Measurements from ENCODE around the gene BMERB1. TPM values are rescaled to one million over a fixed set of nuclear protein-coding genes. Genes with fewer than 3 reads are reported as not detected.

The BMERB1 gene
- total RNA-seq, 2 experiments from 2014 or later: 0.85 to 0.98 TPM

- ChIA-PET CTCF (no interaction called here), POLR2A (no interaction called here)
- no peak overlapping the region for H3K27ac ChIP-seq (ENCODE audit: low read depth in 1 of 2, low read length in 2 of 2)
- Mint-ChIP-seq H3K4me1 (ENCODE audit: low read depth) (no peaks in the 10 kb centered on the region), H3K9me3 (no peaks in the 10 kb centered on the region), H3K27ac (no peak overlapping the region), H3K27me3 (no peaks in the 10 kb centered on the region), H3K36me3 (ENCODE audit: low read depth) (no peaks in the 10 kb centered on the region), H3K4me3 (no peak overlapping the region)
- ATAC-seq (ENCODE audit: poor library complexity) (no peak), DNase-seq (no peak)
- H3K4me3 ChIP-seq (ENCODE audit: low read length): no peak overlapping the region
- H3K4me1 ChIP-seq (ENCODE audit: insufficient read depth, low read length): no peaks in the 10 kb centered on the region
- H3K27me3 ChIP-seq (ENCODE audit: control insufficient read depth in 1 of 2, insufficient read depth in 2 of 2, low read length in 2 of 2): no peaks in the 10 kb centered on the region
- TF ChIP-seq, protein P1, sequence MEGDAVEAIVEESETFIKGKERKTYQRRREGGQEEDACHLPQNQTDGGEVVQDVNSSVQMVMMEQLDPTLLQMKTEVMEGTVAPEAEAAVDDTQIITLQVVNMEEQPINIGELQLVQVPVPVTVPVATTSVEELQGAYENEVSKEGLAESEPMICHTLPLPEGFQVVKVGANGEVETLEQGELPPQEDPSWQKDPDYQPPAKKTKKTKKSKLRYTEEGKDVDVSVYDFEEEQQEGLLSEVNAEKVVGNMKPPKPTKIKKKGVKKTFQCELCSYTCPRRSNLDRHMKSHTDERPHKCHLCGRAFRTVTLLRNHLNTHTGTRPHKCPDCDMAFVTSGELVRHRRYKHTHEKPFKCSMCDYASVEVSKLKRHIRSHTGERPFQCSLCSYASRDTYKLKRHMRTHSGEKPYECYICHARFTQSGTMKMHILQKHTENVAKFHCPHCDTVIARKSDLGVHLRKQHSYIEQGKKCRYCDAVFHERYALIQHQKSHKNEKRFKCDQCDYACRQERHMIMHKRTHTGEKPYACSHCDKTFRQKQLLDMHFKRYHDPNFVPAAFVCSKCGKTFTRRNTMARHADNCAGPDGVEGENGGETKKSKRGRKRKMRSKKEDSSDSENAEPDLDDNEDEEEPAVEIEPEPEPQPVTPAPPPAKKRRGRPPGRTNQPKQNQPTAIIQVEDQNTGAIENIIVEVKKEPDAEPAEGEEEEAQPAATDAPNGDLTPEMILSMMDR (IDR thresholded peaks at IDR 0.05): no peak
- intact Hi-C loops (cut with DNase I, micrococcal nuclease): no loop called here
- H3K9me3 ChIP-seq (ENCODE audit: control insufficient read depth in 1 of 2, insufficient read depth in 1 of 2, low read length in 2 of 2): no peaks in the 10 kb centered on the region
- H3K36me3 ChIP-seq (ENCODE audit: insufficient read depth, low read length): no peaks in the 10 kb centered on the region
Measured at GRCh38 chr16:15490123-15490711, 55.8 kb downstream of the BMERB1 start.

GRCh38 chr16:15491411-15491810 lies 57.0 kb downstream of the BMERB1 start:
- Histone ChIP-seq H3K36me3 (ENCODE audit: insufficient read depth, low read length) (no peaks in the 10 kb centered on the region), H3K4me1 (ENCODE audit: insufficient read depth, low read length) (no peaks in the 10 kb centered on the region), H3K27me3 (ENCODE audit: control insufficient read depth in 1 of 2, insufficient read depth in 2 of 2, low read length in 2 of 2) (no peaks in the 10 kb centered on the region), H3K9me3 (ENCODE audit: control insufficient read depth in 1 of 2, insufficient read depth in 1 of 2, low read length in 2 of 2) (no peaks in the 10 kb centered on the region), H3K4me3 (ENCODE audit: low read length) (no peak overlapping the region), H3K27ac (ENCODE audit: low read depth in 1 of 2, low read length in 2 of 2) (no peak overlapping the region)
- intact Hi-C loops (cut with DNase I, micrococcal nuclease): no loop called here
- ATAC-seq (ENCODE audit: poor library complexity) (no peak), DNase-seq (no peak)
- TF ChIP-seq, protein P1 (IDR thresholded peaks at IDR 0.05): no peak
- no peaks in the 10 kb centered on the region for H3K27me3 Mint-ChIP-seq
- H3K4me3 Mint-ChIP-seq: no peak overlapping the region
- H3K36me3 Mint-ChIP-seq (ENCODE audit: low read depth): no peaks in the 10 kb centered on the region
- no peaks in the 10 kb centered on the region for H3K9me3 Mint-ChIP-seq
- H3K4me1 Mint-ChIP-seq (ENCODE audit: low read depth): no peaks in the 10 kb centered on the region
- POLR2A ChIA-PET: no interaction called here
- no peak overlapping the region for H3K27ac Mint-ChIP-seq
- CTCF ChIA-PET: no interaction called here

GRCh38 chr16:15492091-15492740 lies 57.8 kb downstream of the BMERB1 start:
- Mint-ChIP-seq H3K36me3 (ENCODE audit: low read depth) (no peaks in the 10 kb centered on the region), H3K9me3 (no peaks in the 10 kb centered on the region), H3K4me3 (no peak overlapping the region), H3K4me1 (ENCODE audit: low read depth) (no peaks in the 10 kb centered on the region), H3K27me3 (no peaks in the 10 kb centered on the region), H3K27ac (no peak overlapping the region)
- TF ChIP-seq, protein P1 (IDR thresholded peaks at IDR 0.05): no peak
- Histone ChIP-seq H3K9me3 (ENCODE audit: control insufficient read depth in 1 of 2, insufficient read depth in 1 of 2, low read length in 2 of 2) (no peaks in the 10 kb centered on the region), H3K27ac (ENCODE audit: low read depth in 1 of 2, low read length in 2 of 2) (no peak overlapping the region), H3K36me3 (ENCODE audit: insufficient read depth, low read length) (no peaks in the 10 kb centered on the region), H3K4me1 (ENCODE audit: insufficient read depth, low read length) (no peaks in the 10 kb centered on the region), H3K4me3 (ENCODE audit: low read length) (no peak overlapping the region), H3K27me3 (ENCODE audit: control insufficient read depth in 1 of 2, insufficient read depth in 2 of 2, low read length in 2 of 2) (no peaks in the 10 kb centered on the region)
- ChIA-PET POLR2A (no interaction called here), CTCF (no interaction called here)
- DNase-seq: no peak
- ATAC-seq (ENCODE audit: poor library complexity): no peak
- intact Hi-C loops (cut with DNase I, micrococcal nuclease): no loop called here
